ENCODE data around the gene GBF1.

- TF ChIP-seq, protein P1, sequence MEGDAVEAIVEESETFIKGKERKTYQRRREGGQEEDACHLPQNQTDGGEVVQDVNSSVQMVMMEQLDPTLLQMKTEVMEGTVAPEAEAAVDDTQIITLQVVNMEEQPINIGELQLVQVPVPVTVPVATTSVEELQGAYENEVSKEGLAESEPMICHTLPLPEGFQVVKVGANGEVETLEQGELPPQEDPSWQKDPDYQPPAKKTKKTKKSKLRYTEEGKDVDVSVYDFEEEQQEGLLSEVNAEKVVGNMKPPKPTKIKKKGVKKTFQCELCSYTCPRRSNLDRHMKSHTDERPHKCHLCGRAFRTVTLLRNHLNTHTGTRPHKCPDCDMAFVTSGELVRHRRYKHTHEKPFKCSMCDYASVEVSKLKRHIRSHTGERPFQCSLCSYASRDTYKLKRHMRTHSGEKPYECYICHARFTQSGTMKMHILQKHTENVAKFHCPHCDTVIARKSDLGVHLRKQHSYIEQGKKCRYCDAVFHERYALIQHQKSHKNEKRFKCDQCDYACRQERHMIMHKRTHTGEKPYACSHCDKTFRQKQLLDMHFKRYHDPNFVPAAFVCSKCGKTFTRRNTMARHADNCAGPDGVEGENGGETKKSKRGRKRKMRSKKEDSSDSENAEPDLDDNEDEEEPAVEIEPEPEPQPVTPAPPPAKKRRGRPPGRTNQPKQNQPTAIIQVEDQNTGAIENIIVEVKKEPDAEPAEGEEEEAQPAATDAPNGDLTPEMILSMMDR (IDR thresholded peaks at IDR 0.05), result no peak
- no peak for TF ChIP-seq POLR2A (IDR thresholded peaks at IDR 0.05)
Measured at GRCh38 chr10:102233997-102234396, 11.3 kb upstream of the GBF1 start.

Data from body of pancreas (tissue), 4 donors.